Activated naive CD8-positive, alpha-beta T cell treated with anti-CD3 and anti-CD28 coated beads, Interleukin-2, amount 50 U/mL, for 24 hours (primary cell): Measurements from ENCODE around the gene HSPA1A.
"Not testable (repeated sequence)": the region's sequence is repeated elsewhere in the genome, so short reads cannot be mapped to it uniquely, and the experiment has no call there.

Source experiments
- ATAC-seq: fragments of 150-1000 bp; cut with Tn5 transposase; one replicate; pipeline ENCODE4 v1.10.0; 2021
- DNase-seq: peaks from one replicate; pipeline ENCODE4 v3.0.0; 2021
- H3K27ac Mint-ChIP-seq: one replicate; pipeline ENCODE4 v1.8.0; 2021; ENCODE audit warnings: mild to moderate bottlenecking, mixed read lengths
- H3K27me3 Mint-ChIP-seq: one replicate; pipeline ENCODE4 v1.8.0; 2021; ENCODE audit warnings: mixed read lengths
- H3K36me3 Mint-ChIP-seq: one replicate; pipeline ENCODE4 v1.8.0; 2021; ENCODE audit warnings: low read depth, mixed read lengths
- H3K4me1 Mint-ChIP-seq: one replicate; pipeline ENCODE4 v1.8.0; 2021; ENCODE audit warnings: mixed read lengths
- H3K4me3 Mint-ChIP-seq: one replicate; pipeline ENCODE4 v1.8.0; 2021; ENCODE audit warnings: mild to moderate bottlenecking, moderate library complexity, mixed read lengths
- H3K9me3 Mint-ChIP-seq: one replicate; pipeline ENCODE4 v1.8.0; 2021; ENCODE audit warnings: mixed read lengths

HSPA1A gene

GRCh38 chr6:31777667-31778050 is 37.7 kb upstream of the HSPA1A start:
- H3K9me3 Mint-ChIP-seq: no peaks in the 10 kb centered on the region
- H3K4me1 Mint-ChIP-seq: peaks cover 39% of the 10 kb centered on the region
- H3K27me3 Mint-ChIP-seq: no peaks in the 10 kb centered on the region
- peaks cover 18% of the 10 kb centered on the region for H3K36me3 Mint-ChIP-seq
- peak overlapping the region; percentile 59 for H3K27ac Mint-ChIP-seq
- ATAC-seq (no peak), DNase-seq (no peak)
- no peak overlapping the region for H3K4me3 Mint-ChIP-seq

- DNase-seq (no peak), ATAC-seq (no peak)
- Mint-ChIP-seq H3K4me1 (peaks cover 34% of the 10 kb centered on the region), H3K27ac (peak overlapping the region; percentile 59), H3K4me3 (no peak overlapping the region), H3K27me3 (no peaks in the 10 kb centered on the region), H3K36me3 (peaks cover 21% of the 10 kb centered on the region), H3K9me3 (no peaks in the 10 kb centered on the region)
Measured at GRCh38 chr6:31778193-31778592, 37.1 kb upstream of the HSPA1A start.

- Mint-ChIP-seq H3K4me3 (no peak overlapping the region), H3K27me3 (no peaks in the 10 kb centered on the region), H3K27ac (no peak overlapping the region), H3K36me3 (peaks cover 25% of the 10 kb centered on the region), H3K9me3 (no peaks in the 10 kb centered on the region), H3K4me1 (peaks cover 25% of the 10 kb centered on the region)
- no peak for DNase-seq
- no peak for ATAC-seq
Measured at GRCh38 chr6:31778999-31779885, 36.1 kb upstream of the HSPA1A start.

- Mint-ChIP-seq H3K4me3 (no peak overlapping the region), H3K9me3 (no peaks in the 10 kb centered on the region), H3K36me3 (peaks cover 32% of the 10 kb centered on the region), H3K4me1 (peaks cover 23% of the 10 kb centered on the region), H3K27me3 (no peaks in the 10 kb centered on the region), H3K27ac (no peak overlapping the region)
- ATAC-seq (no peak), DNase-seq (no peak)
Measured at GRCh38 chr6:31779908-31780307, 35.4 kb upstream of the HSPA1A start.

GRCh38 chr6:31780507-31781243 is 34.7 kb upstream of the HSPA1A start:
- H3K36me3 Mint-ChIP-seq: peaks cover 34% of the 10 kb centered on the region
- ATAC-seq: no peak
- no peak overlapping the region for H3K27ac Mint-ChIP-seq

GRCh38 chr6:31781244-31782125 is 33.9 kb upstream of the HSPA1A start:
- H3K9me3 Mint-ChIP-seq: no peaks in the 10 kb centered on the region
- no peak for DNase-seq
- H3K27me3 Mint-ChIP-seq: no peaks in the 10 kb centered on the region
- H3K27ac Mint-ChIP-seq: no peak overlapping the region
- no peak overlapping the region for H3K4me3 Mint-ChIP-seq
- peaks cover 37% of the 10 kb centered on the region for H3K36me3 Mint-ChIP-seq
- peaks cover 15% of the 10 kb centered on the region for H3K4me1 Mint-ChIP-seq
- ATAC-seq: no peak

More at GRCh38 chr6:31780507-31781243, 34.7 kb upstream of the HSPA1A start:
- Mint-ChIP-seq H3K27me3 (no peaks in the 10 kb centered on the region), H3K9me3 (no peaks in the 10 kb centered on the region), H3K4me1 (peaks cover 21% of the 10 kb centered on the region), H3K4me3 (no peak overlapping the region)
- DNase-seq: no peak

- peaks cover 6% of the 10 kb centered on the region for H3K4me1 Mint-ChIP-seq
- peaks cover 41% of the 10 kb centered on the region for H3K36me3 Mint-ChIP-seq
- no peak for DNase-seq
- H3K9me3 Mint-ChIP-seq: no peaks in the 10 kb centered on the region
- no peak overlapping the region for H3K4me3 Mint-ChIP-seq
- H3K27ac Mint-ChIP-seq: no peak overlapping the region
- ATAC-seq: no peak
- H3K27me3 Mint-ChIP-seq: no peaks in the 10 kb centered on the region
Measured at GRCh38 chr6:31782126-31782855, 33.1 kb upstream of the HSPA1A start.

- H3K9me3 Mint-ChIP-seq: no peaks in the 10 kb centered on the region
- ATAC-seq (no peak), DNase-seq (no peak)
- no peak overlapping the region for H3K4me3 Mint-ChIP-seq
- H3K27me3 Mint-ChIP-seq: no peaks in the 10 kb centered on the region
- peaks cover 3% of the 10 kb centered on the region for H3K4me1 Mint-ChIP-seq
- no peak overlapping the region for H3K27ac Mint-ChIP-seq
- H3K36me3 Mint-ChIP-seq: peaks cover 43% of the 10 kb centered on the region
Measured at GRCh38 chr6:31784098-31784925, 31.0 kb upstream of the HSPA1A start.

- peaks cover 46% of the 10 kb centered on the region for H3K36me3 Mint-ChIP-seq
- no peak overlapping the region for H3K27ac Mint-ChIP-seq
- DNase-seq: no peak
- H3K27me3 Mint-ChIP-seq: no peaks in the 10 kb centered on the region
- ATAC-seq: no peak
- no peaks in the 10 kb centered on the region for H3K9me3 Mint-ChIP-seq
- H3K4me1 Mint-ChIP-seq: peaks cover 5% of the 10 kb centered on the region
- H3K4me3 Mint-ChIP-seq: no peak overlapping the region
Measured at GRCh38 chr6:31785475-31785874, 29.9 kb upstream of the HSPA1A start.

- DNase-seq (peak; percentile 62), ATAC-seq (no peak)
- Mint-ChIP-seq H3K9me3 (no peaks in the 10 kb centered on the region), H3K36me3 (peaks cover 49% of the 10 kb centered on the region), H3K27me3 (no peaks in the 10 kb centered on the region), H3K4me1 (peaks cover 31% of the 10 kb centered on the region), H3K27ac (no peak overlapping the region), H3K4me3 (no peak overlapping the region)
Measured at GRCh38 chr6:31791324-31792089, 23.8 kb upstream of the HSPA1A start.

GRCh38 chr6:31792090-31792374 is 23.3 kb upstream of the HSPA1A start:
- H3K4me1 Mint-ChIP-seq: peaks cover 35% of the 10 kb centered on the region
- no peak overlapping the region for H3K27ac Mint-ChIP-seq
- no peak overlapping the region for H3K4me3 Mint-ChIP-seq
- H3K9me3 Mint-ChIP-seq: no peaks in the 10 kb centered on the region
- ATAC-seq (no peak), DNase-seq (no peak)
- H3K27me3 Mint-ChIP-seq: no peaks in the 10 kb centered on the region
- H3K36me3 Mint-ChIP-seq: peaks cover 45% of the 10 kb centered on the region

GRCh38 chr6:31792761-31793171 is 22.6 kb upstream of the HSPA1A start:
- Mint-ChIP-seq H3K9me3 (no peaks in the 10 kb centered on the region), H3K36me3 (peaks cover 47% of the 10 kb centered on the region), H3K27me3 (no peaks in the 10 kb centered on the region), H3K4me1 (peaks cover 43% of the 10 kb centered on the region), H3K27ac (peak overlapping the region; percentile 77), H3K4me3 (peak overlapping the region; percentile 87)
- ATAC-seq: peak; percentile 45
- peak; percentile 43 for DNase-seq

GRCh38 chr6:31793927-31794245 is 21.5 kb upstream of the HSPA1A start:
- H3K4me3 Mint-ChIP-seq: peak overlapping the region; percentile 87
- not testable (repeated sequence) for ATAC-seq, DNase-seq, H3K27me3 Mint-ChIP-seq, H3K9me3 Mint-ChIP-seq
- peak overlapping the region; percentile 87 for H3K27ac Mint-ChIP-seq
- H3K36me3 Mint-ChIP-seq: peaks cover 49% of the 10 kb centered on the region
- peaks cover 50% of the 10 kb centered on the region for H3K4me1 Mint-ChIP-seq
